Hematopoietic multipotent progenitor cell (in vitro differentiated cells): ENCODE measurements around the gene MPPED1. TPM values are rescaled to one million over a fixed set of nuclear protein-coding genes. Genes with fewer than 3 reads are reported as not detected.

ENCODE experiments used
- DNase-seq, 3 donors: peaks; one replicate each; pipeline ENCODE4 v3.0.0-alpha.2; 2011 to 2015; ENCODE audit warnings: low read depth in 2 of 3, low spot score in 2 of 3
- total RNA-seq: library from RNA; depleted of rRNA; stranded (reverse); fragments of >200 nt; gene quantifications from one replicate; pipeline ENCODE4 v1.2.3, GENCODE V29; 2012

The MPPED1 gene
- total RNA-seq, 1 donor: under 0.01 TPM

DNA sequence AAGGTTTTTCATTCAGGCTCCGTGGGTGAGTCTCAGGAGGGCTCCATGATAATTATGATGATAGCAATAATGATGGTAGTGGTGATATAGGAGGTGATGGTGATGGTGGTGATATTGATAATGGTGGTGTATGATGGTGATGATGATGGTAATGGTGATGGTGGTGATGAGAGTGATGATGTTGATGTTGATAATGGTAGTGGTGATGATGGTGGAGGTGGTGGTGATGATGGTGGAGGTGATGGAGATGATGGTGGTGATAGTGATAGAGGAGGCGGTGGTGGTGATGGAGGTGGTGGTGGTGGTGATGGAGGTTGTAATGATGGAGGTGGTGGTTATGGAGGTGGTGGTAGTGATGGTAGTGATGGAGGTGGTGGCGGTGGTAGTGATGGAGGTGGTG is 79.4 kb downstream of the MPPED1 start:
- DNase-seq: no peak

GRCh38 chr22:43491737-43492136 is 79.9 kb downstream of the MPPED1 start:
- no peak for DNase-seq

DNA sequence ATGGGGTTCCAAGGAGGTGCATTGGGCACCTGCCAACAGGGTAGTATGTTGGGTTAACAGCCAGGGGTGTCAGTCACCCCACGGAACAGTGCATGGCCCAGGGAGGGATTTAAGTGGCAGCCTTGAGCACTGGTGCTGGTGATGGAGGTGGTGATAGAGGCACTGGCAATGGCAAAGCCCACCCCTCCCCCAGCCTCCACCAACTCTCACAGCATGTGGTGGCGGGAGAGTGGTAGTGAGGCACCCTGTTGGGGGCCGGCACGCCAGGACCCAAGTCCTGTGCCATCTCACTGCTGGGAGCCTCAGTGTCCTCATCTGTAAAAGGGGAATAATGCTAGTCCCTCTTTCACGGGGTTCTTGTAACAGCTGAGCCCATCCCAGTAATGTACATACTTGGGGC is 81.5 kb downstream of the MPPED1 start:
- no peak for DNase-seq

DNA sequence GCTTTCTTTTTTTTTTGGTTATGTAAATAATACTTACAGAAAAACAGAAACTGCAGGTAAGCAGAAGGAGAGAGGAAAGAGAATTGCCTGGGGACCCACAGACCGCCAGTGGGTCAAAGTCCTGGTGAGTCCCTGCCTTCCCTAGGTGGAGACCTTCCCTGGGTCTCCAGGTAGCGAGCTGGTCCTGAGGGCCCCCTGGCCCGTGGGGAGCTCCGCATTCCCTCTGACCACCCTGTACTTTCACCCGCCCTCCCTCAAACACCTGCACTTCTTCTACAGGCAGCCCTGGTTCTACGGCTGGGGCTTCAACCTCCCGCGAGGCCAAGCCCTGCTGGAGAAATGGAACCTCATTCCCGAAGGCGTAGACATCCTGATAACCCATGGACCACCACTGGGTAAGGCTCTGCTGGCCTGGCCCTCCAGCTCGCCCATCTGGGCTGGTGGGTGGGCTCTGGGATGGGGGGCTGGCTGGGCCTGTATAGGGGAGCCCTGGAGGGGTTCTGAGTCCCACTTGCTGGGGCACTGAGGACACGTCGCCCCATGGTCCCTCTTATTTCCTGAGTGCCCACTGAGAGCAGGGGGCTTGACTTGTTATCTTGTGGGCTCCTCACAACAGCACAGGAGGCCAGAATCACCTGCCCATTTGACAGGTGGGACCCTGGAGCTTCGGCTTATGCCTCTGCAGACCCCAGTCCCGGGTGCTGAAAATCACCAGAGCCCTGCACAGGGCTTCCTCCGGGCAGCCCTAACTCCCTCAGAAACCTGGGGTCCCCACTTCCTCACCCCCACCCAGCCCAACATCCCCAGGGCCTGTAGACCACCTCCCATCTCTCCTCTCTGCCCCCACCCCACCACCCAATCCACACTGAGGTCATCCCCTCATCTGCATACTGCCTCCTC is 86.4 kb downstream of the MPPED1 start:
- no peak for DNase-seq

- no peak for DNase-seq
Measured at GRCh38 chr22:43498856-43499253, 87.0 kb downstream of the MPPED1 start.

DNA sequence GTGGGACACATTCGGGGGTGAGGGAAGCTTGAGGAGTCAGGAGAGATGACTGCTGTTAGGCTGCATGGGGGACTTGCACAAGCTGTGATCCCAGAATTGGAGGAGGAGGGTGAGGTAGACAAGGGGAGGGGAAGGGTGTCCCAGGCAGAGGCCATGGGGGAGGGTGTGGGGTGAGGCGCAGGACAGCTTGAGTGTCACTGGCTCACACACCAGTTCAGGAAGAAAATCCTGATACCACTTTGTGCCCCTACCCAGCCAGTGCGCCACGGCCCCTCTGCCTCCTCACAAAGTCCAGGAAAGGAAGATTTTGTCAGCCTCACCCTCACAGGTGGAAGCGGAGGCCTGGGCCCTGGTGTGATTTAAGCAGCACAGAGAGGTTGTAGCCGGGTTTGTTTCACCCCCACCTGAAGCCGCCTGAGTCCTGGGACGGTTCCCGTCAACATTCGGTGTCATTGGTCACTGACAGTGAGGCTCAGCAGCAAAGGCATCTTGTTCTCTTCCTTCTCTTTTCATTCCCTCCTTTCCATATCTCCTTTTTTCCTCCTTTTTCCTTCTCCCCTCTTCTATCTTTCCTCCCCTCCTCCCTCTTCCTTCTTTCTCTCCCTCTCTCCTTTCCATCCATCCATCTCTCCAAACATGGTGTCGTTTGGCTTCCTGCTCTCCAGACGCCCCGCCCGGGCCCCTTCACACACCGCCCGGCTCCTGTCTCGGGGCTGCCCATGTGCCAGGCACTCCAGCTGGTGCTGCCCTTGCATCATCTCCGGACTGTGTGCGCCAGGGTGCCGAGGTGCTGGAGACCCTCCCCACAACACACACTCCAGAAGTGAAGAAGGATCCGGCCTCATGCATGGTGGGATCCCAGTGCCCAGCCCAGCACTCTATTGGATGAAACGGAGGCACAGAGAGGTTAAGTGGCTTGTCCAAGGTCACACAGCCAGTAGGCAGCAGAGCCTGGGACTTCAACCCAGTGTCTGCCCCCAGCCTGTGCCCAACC is 89.3 kb downstream of the MPPED1 start:
- no peak for DNase-seq

- no peak for DNase-seq
Measured at GRCh38 chr22:43501878-43502277, 90.1 kb downstream of the MPPED1 start.

DNA sequence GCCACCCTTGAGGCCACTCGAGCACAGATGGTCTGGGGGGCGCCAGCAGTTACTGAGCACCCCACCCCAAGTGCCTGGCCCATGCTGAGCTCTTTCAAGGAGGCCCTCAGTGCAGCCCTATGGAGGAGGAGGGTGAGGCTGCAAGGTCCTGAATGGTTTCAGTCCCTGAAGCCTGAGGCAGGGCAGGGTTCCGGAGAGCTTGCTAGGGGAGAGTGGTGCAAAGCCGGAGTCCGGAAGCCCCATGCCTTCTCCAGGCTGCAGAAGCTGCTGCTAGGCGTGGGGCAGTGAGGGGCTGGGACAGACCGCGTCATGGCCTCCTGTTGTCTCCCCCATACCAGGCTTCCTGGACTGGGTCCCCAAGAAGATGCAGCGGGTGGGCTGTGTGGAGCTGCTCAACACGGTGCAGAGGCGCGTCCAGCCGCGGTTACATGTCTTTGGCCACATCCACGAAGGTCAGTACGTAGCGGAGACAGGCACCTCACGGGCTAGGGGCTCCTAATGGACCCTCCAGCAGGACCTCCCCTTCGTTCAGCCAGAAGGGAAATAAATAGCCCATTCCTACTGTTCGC is 90.6 kb downstream of the MPPED1 start:
- DNase-seq: no peak

- DNase-seq: no peak
Measured at GRCh38 chr22:43504068-43504467, 92.3 kb downstream of the MPPED1 start.

- DNase-seq: no peak
Measured at GRCh38 chr22:43504666-43505261, 93.0 kb downstream of the MPPED1 start.

- DNase-seq: no peak
Measured at GRCh38 chr22:43505423-43505822, 93.6 kb downstream of the MPPED1 start.

- DNase-seq: no peak
Measured at GRCh38 chr22:43505896-43506295, 94.1 kb downstream of the MPPED1 start.

- no peak for DNase-seq
Measured at GRCh38 chr22:43506487-43506886, 94.7 kb downstream of the MPPED1 start.

GRCh38 chr22:43507235-43507634 is 95.4 kb downstream of the MPPED1 start:
- no peak for DNase-seq

GRCh38 chr22:43508489-43508888 is 96.7 kb downstream of the MPPED1 start:
- DNase-seq: no peak

DNA sequence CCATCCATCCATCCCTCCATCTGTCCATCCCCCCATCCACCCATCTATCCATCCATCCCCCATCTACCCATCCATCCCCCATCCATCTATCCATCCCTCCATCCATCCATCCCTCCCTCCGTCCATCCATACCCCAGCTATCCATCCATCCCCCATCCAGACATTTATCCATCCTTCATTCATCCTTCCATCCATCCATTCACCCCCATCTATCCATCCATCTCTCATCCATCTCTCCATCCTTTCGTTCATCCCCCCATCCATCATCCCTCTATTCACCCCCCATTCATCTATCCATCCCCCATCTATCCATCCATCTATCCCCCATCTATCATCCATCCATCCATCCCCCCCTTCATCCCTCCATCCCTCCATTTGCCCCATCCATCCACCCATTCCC is 97.5 kb downstream of the MPPED1 start:
- DNase-seq: no peak

DNA sequence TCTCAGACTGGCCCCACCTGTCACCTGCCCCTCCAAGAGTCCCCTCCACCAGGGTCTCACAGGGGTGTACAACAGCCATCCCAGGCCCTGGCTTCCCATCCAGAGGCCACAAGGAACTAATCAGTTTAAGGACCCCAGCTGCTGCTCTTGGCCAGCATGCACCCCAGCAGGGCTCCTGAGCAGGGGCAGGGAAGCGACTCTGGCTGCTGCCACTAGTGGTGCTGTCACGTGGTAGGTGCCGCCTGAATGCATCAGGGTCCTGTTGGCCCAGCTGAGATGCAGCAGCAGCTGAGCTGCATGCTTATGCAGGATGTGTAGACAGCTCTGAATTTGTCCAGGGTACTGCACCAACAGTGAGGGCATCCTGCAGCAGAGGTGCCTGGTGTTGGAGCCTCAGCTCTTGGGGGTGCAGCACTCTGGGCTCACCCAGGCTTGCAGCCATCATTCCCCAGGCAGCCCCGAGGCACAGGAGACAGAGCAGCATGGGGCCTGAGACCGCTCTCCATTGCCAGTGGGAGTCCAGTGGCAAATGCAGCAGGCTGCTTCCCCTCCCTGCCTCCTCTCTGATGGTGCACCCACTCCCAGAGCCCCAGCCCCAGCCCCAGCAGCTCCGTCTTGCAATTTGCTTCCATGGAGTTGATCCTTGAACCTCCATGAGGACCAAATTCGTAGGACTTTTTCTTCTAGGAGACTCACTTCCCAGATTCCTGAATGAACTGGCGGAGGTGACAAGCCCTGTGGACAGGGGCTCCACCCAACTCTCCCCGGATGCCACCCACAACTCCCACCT is 98.7 kb downstream of the MPPED1 start:
- no peak for DNase-seq

- DNase-seq: no peak
Measured at GRCh38 chr22:43511276-43511910, 99.6 kb downstream of the MPPED1 start.

GRCh38 chr22:43512279-43512678 is 100.5 kb downstream of the MPPED1 start:
- DNase-seq: no peak
